GM13977 (cell line): ENCODE measurements around the gene SNX5.

ENCODE experiments used
- DNase-seq: peaks from one replicate; pipeline ENCODE4 v3.0.0; 2012; ENCODE audit warnings: low spot score
- in situ Hi-C: fragments of 300-500 bp; cut with MboI; formaldehyde crosslinking; loops from one replicate; pipeline ENCODE4 v1.12.0; 2022; ENCODE audit warnings: low sequenced_read_pairs, low pct_unique_long_range_greater_than_20kb, mixed read lengths, inconsistent platforms; ENCODE audit not compliant: unreplicated experiment
- TF ChIP-seq, protein P1 (sequence below): IDR thresholded peaks from 2 replicates; pipeline ENCODE4 v1.5.1; 2012; ENCODE audit warnings: mild to moderate bottlenecking, control low read depth; ENCODE audit not compliant: insufficient read depth; ENCODE audit errors: extremely low read depth, missing control alignments

Gene SNX5

GRCh38 chr20:17925141-17925939, 43.3 kb downstream of the SNX5 start:
- no peak for DNase-seq
- TF ChIP-seq, protein P1, sequence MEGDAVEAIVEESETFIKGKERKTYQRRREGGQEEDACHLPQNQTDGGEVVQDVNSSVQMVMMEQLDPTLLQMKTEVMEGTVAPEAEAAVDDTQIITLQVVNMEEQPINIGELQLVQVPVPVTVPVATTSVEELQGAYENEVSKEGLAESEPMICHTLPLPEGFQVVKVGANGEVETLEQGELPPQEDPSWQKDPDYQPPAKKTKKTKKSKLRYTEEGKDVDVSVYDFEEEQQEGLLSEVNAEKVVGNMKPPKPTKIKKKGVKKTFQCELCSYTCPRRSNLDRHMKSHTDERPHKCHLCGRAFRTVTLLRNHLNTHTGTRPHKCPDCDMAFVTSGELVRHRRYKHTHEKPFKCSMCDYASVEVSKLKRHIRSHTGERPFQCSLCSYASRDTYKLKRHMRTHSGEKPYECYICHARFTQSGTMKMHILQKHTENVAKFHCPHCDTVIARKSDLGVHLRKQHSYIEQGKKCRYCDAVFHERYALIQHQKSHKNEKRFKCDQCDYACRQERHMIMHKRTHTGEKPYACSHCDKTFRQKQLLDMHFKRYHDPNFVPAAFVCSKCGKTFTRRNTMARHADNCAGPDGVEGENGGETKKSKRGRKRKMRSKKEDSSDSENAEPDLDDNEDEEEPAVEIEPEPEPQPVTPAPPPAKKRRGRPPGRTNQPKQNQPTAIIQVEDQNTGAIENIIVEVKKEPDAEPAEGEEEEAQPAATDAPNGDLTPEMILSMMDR: no peak
- in situ Hi-C loops: loop anchor here (25.0 kb wide), 1 partner anchor 388 kb away; the partner anchor contains the start of gene BFSP1

GRCh38 chr20:17921774-17922173, 46.8 kb downstream of the SNX5 start:
- in situ Hi-C loops: no loop called here
- TF ChIP-seq, protein P1: no peak
- DNase-seq: no peak

DNA sequence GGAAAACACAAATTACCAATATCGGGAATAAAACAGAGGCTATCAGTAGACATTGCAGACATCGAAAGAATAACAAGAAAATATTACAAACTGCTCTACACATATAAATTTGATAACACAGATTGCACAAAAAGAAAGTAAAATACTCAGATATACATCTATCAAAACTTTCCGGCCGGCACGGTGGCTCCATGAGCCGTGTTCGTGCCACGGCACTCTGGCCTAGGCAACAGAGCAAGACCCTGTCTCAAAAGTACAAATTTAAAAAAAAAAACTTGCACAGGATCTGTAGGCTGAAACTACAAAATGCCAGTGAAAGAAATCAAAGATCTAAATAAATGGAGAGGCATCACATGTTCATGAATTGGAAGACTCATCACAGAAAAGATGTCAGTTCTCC, 49.4 kb downstream of the SNX5 start:
- in situ Hi-C loops: no loop called here
- DNase-seq: no peak
- TF ChIP-seq, protein P1: no peak

DNA sequence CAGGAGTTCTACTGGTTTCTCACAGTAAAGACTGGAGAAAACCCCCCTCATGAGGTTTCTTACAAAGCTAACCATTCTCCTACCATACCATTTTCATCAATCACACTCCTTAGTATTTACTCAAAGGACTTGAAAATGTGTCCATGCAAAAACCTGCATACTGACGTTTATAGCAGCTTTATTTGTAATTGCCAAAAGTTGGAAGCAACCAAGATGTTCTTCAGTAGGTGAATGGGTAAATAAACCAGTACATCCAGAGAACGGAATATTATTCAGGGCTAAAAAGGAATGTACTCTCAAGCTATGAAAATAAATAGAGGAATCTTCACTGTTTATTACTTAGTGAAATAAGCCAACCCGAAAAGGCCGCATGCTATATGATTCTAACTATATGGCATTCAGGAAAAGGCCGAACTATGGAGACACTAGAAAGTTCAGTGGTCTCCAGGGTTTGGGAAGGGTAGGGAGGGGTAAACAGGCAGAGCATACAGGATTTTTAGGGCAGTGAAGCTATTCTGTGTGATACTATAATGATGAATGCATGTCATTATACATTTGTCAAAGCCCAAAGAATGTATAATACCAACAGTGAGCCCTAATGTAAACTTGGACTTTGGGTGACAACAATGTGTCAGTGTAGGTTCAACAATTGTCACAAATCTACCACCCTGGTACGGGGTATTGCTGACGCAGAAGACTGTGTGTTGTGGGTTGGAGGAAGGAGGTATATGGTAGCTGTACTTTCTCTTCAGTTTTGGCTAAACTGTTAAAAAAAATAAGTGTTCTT, 50.6 kb downstream of the SNX5 start:
- no peak for DNase-seq
- in situ Hi-C loops: no loop called here
- TF ChIP-seq, protein P1: no peak

DNA sequence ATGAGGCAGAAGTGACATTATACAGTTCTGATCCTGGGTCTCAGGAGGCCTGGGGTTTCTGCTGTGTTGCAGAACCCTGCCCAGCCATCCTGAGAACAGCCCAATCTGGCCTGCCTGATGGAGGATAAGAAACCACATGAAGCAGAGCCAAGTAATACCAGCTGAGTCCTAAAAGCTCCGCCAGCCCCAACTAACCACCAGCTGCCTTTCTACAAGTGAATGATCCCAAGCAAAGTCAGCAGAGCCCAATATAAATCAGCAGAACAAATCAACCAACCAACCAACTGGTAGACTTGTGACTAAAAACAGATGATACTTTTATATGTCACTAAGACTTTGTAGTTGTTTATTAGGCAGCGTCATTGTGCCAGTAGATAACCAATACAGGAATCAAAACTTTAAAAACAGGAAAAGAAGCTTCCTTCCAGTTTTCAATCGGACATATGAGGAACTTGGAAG, 52.1 kb downstream of the SNX5 start:
- TF ChIP-seq, protein P1: no peak
- in situ Hi-C loops: no loop called here
- no peak for DNase-seq

GRCh38 chr20:17914957-17915356, 53.6 kb downstream of the SNX5 start:
- TF ChIP-seq, protein P1: no peak
- no peak for DNase-seq
- in situ Hi-C loops: no loop called here
